Thymus (tissue), 11 donors: ENCODE results near the gene SHCBP1L. TPM values are rescaled to one million over a fixed set of nuclear protein-coding genes. Genes with fewer than 3 reads are reported as not detected.

Source experiments
- DNase-seq, 9 donors: peaks; one replicate each; pipeline ENCODE4 v3.0.0-alpha.2; 2013; ENCODE audit warnings: low spot score in 9 of 9, low read depth in 6 of 9, missing footprints in 1 of 9
- H3K27ac ChIP-seq, 2 donors: one replicate each; pipeline ENCODE4 v1.5.1; 2013; ENCODE audit warnings: control low read depth in 1 of 2, low read depth in 1 of 2, low read length in 1 of 2, mild to moderate bottlenecking in 1 of 2, moderate library complexity in 1 of 2
- H3K27me3 ChIP-seq, 2 donors: one replicate each; pipeline ENCODE4 v1.5.1; 2013; ENCODE audit warnings: low read length in 1 of 2; ENCODE audit not compliant: control insufficient read depth in 2 of 2, insufficient read depth in 1 of 2
- H3K36me3 ChIP-seq, 2 donors: one replicate each; pipeline ENCODE4 v1.5.1; 2013; ENCODE audit warnings: low read length in 1 of 2, mild to moderate bottlenecking in 1 of 2, moderate library complexity in 1 of 2; ENCODE audit not compliant: control insufficient read depth in 2 of 2, insufficient read depth in 2 of 2
- H3K4me1 ChIP-seq, 2 donors: one replicate each; pipeline ENCODE4 v1.5.1; 2013; ENCODE audit warnings: low read length in 2 of 2; ENCODE audit not compliant: control insufficient read depth in 2 of 2, insufficient read depth in 2 of 2
- H3K4me3 ChIP-seq, 2 donors: one replicate each; pipeline ENCODE4 v1.5.1; 2013; ENCODE audit warnings: low read length in 2 of 2, control low read depth in 1 of 2, mild to moderate bottlenecking in 1 of 2
- H3K9me3 ChIP-seq, 2 donors: one replicate each; pipeline ENCODE4 v1.5.1; 2013; ENCODE audit warnings: low read length in 1 of 2, mild to moderate bottlenecking in 1 of 2; ENCODE audit not compliant: control insufficient read depth in 2 of 2, insufficient read depth in 1 of 2
- WGBS: extraction: QIAGEN DNeasy Blood & Tissue Kit; methylation state at CpG from one replicate; pipeline ENCODE4 v1.1.7; 2013; 5-methylcytosine and 5-hydroxymethylcytosine counted together
- polyA plus RNA-seq: library from polyadenylated mRNA; stranded (reverse); fragments of 200-250 nt; gene quantifications from one replicate; pipeline ENCODE4 v1.2.3, GENCODE V29; 2013
- total RNA-seq: library from RNA; stranded (reverse); fragments of 120-200 nt; gene quantifications from one replicate; pipeline ENCODE4 v1.2.4, GENCODE V29; 2013
- donor health status: healthy.

SHCBP1L gene
- total and polyA plus RNA-seq, 2 donors = not detected

DNA sequence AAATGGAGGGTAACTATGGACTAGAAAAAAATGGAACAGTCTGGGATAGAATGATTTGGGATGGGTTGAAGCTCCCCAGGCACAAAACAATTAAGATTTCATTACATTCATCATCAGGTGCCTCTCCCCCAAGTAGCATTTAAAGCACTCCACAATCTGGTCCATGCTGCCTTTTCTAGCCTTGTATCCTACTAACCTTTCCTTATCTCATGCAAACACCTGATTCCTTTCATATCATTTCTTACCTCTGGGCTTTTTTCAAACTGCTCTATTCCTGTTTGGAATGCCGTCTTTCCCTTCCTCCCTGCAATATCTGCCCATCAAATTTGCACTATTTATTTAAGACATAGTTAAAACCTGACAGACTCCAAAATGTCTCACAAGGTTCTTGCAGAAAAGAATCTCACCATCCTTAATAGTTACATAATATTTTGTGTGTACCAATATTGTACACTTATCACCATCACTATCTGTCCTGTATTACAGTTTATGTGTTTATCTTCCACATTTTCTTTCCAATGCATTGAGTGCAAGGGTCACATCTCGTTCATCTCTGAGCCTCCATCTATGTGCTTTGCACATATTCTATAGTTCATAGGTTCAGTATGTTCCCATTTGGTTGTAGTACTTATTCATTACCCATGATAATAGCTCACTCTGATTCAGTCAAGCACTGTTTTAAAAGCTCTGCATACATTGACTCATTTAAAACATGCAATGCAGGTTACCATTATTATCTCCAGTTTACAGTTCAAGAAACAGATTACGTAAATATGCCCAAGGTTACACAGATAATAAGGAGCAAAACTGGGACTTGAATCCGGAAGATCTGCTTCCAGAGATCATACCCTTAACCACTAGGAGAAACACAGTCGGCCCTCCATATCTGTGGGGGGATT lies 16.1 kb upstream of the SHCBP1L start:
- WGBS = 96% methylated on average over 5 of the region's 5 CpGs
- no peaks in the 10 kb centered on the region for H3K36me3 ChIP-seq
- no peaks in the 10 kb centered on the region for H3K4me1 ChIP-seq
- no peak for DNase-seq
- no peak overlapping the region for H3K4me3 ChIP-seq
- H3K27me3 ChIP-seq = no peaks in the 10 kb centered on the region
- H3K9me3 ChIP-seq = no peaks in the 10 kb centered on the region
- no peak overlapping the region for H3K27ac ChIP-seq

DNA sequence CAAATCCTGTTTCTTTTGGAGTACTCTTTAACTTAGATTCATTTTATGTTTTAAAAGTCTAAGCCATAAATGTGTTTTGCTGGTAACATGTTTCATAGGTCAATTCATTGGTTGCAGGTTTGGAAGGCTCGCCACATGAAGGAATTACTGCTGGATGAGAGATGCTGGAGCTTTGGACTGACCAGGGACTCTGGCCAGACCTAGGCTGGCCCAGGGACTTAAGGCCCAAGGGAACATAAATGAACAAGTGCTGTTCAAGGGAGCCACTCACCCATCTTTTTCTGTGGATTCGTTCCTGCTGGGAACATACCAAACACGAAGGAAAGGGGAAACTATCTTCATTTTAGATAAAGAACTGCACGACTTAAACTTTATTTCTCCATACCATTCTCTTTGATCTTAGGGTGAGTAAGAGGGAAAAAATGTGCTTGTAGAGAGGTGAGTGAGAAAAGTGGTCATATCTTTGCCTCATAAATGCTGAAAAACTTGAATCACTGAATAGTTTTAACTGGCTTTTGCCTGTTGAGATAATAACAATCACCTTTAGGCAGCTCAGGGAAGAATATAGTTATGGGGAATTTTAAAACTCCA lies 15.3 kb upstream of the SHCBP1L start:
- H3K9me3 ChIP-seq = no peaks in the 10 kb centered on the region
- H3K4me1 ChIP-seq = no peaks in the 10 kb centered on the region
- no peak for DNase-seq
- 92% methylated on average over 4 of the region's 4 CpGs for WGBS
- H3K4me3 ChIP-seq = no peak overlapping the region
- no peaks in the 10 kb centered on the region for H3K36me3 ChIP-seq
- no peaks in the 10 kb centered on the region for H3K27me3 ChIP-seq
- H3K27ac ChIP-seq = no peak overlapping the region

- H3K36me3 ChIP-seq = no peaks in the 10 kb centered on the region
- 97% methylated on average over 1 of the region's 1 CpG for WGBS
- no peaks in the 10 kb centered on the region for H3K4me1 ChIP-seq
- no peaks in the 10 kb centered on the region for H3K27me3 ChIP-seq
- H3K4me3 ChIP-seq = no peak overlapping the region
- H3K9me3 ChIP-seq = no peaks in the 10 kb centered on the region
- H3K27ac ChIP-seq = no peak overlapping the region
- no peak for DNase-seq
These were observed 12.9 kb upstream of the SHCBP1L start for GRCh38 chr1:182965861-182966260.

- 98% methylated on average over 1 of the region's 1 CpG for WGBS
- Histone ChIP-seq H3K36me3 (no peaks in the 10 kb centered on the region), H3K4me3 (no peak overlapping the region), H3K4me1 (no peaks in the 10 kb centered on the region), H3K9me3 (no peaks in the 10 kb centered on the region), H3K27me3 (no peaks in the 10 kb centered on the region), H3K27ac (no peak overlapping the region)
- no peak for DNase-seq
These were observed 12.1 kb upstream of the SHCBP1L start for GRCh38 chr1:182965096-182965495.

DNA sequence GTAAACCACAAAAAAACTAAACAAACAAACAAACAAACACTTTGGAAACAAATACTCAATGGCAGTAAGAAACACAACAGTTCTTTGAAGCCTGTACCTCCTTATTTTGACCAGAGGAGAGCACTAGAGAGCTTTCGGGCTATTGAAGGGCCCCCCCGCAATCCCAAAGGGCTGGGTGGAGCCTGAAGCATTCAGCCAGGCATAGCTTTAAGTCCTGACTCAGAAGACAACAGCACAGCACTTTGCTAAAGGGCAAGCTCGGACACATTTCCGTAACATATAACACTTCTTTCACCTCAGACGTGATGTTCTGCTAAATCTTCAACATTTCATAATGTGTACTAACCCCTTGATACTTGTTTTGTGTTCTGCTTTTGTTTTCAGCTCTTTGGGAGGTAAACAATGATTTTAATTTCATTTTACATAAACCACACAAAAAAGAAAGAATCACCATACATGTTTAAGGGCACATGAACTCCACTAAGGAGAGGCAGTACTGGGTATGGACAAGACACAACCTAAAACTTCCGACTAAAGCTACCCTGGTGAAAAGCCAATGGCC lies 9.7 kb upstream of the SHCBP1L start:
- Histone ChIP-seq H3K4me3 (no peak overlapping the region), H3K4me1 (no peaks in the 10 kb centered on the region), H3K27me3 (no peaks in the 10 kb centered on the region), H3K27ac (peak overlapping the region in 1 of 2 donors; percentile 41), H3K9me3 (no peaks in the 10 kb centered on the region), H3K36me3 (no peaks in the 10 kb centered on the region)
- peak; percentile 3 to 69 (median 19) for DNase-seq
- 31% methylated on average over 6 of the region's 6 CpGs for WGBS

- 97% methylated on average over 15 of the region's 15 CpGs for WGBS
- Histone ChIP-seq H3K4me1 (no peaks in the 10 kb centered on the region), H3K36me3 (no peaks in the 10 kb centered on the region), H3K9me3 (no peaks in the 10 kb centered on the region), H3K27me3 (peaks cover 0 to 7% of the 10 kb centered on the region in 2 donors), H3K27ac (no peak overlapping the region), H3K4me3 (no peak overlapping the region)
- DNase-seq = no peak
These were observed 7.1 kb upstream of the SHCBP1L start for GRCh38 chr1:182960046-182960445.

DNA sequence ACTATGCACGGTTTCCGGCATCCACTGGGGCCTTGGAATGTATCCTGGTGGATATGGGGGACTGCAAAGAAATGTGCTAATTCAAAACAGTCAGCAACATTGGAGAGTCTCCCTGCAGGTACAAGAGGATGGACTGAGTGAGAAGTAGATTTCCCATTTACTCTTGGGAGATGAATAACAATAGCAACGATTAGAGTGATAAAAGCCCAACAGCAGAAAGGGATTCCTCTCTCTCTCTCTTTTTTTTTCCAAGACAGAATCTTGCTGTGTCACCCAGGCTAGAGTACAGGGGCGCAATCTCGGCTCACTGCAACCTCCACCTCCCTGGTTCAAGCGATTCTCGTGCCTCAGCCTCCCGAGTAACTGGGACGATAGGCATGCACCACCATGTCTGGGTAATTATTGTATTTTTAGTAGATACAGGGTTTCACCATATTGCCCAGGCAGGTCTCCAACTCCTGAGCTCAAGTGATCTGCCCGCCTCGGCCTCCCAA lies 5.0 kb upstream of the SHCBP1L start:
- Histone ChIP-seq H3K36me3 (no peaks in the 10 kb centered on the region), H3K9me3 (no peaks in the 10 kb centered on the region), H3K27me3 (peaks cover 5 to 18% of the 10 kb centered on the region in 2 donors), H3K27ac (no peak overlapping the region), H3K4me3 (no peak overlapping the region), H3K4me1 (no peaks in the 10 kb centered on the region)
- WGBS = 89% methylated on average over 11 of the region's 11 CpGs
- DNase-seq = no peak

DNA sequence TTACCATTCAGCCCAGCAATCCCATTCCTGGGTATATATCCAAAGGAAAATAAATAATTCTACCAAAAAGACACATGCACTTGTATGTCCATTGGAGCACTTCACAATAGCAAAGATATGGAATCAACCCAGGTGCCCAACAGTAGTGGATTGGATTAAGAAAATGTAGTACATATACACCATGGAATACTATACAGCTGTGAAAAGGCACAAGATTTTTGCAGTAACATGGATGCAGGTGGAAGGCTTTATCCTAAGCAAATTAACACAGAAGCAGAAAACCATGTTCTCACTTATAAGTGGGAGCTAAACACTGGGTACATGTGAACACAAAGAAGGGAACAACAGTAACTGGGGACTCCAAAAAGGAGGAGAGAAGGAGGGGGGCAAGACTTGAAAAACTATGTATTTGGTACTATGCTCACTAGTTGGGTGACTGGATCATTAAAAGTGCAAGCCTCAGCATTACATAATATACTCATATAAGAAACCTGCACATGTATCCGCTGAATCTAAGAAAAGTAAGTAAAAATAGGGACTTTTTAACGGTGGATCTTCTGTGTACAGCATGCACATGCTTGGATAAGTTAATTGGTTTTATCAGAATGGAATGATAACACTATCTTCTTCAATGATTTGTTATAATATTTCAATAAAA lies 3.9 kb upstream of the SHCBP1L start:
- H3K9me3 ChIP-seq = no peaks in the 10 kb centered on the region
- WGBS = 95% methylated on average over 2 of the region's 2 CpGs
- DNase-seq = no peak
- no peaks in the 10 kb centered on the region for H3K36me3 ChIP-seq
- H3K4me3 ChIP-seq = no peak overlapping the region
- H3K4me1 ChIP-seq = no peaks in the 10 kb centered on the region
- H3K27ac ChIP-seq = no peak overlapping the region
- peaks cover 13 to 28% of the 10 kb centered on the region in 2 donors for H3K27me3 ChIP-seq
